Measurements from ENCODE around the gene PLCH1. TPM values are rescaled to one million over a fixed set of nuclear protein-coding genes. Genes with fewer than 3 reads are reported as not detected.

The PLCH1 gene
- total and polyA plus RNA-seq, 2 donors (not counting 1 experiment from before 2014, with no cell fraction given) = 0.27 TPM; not detected in 1

DNA sequence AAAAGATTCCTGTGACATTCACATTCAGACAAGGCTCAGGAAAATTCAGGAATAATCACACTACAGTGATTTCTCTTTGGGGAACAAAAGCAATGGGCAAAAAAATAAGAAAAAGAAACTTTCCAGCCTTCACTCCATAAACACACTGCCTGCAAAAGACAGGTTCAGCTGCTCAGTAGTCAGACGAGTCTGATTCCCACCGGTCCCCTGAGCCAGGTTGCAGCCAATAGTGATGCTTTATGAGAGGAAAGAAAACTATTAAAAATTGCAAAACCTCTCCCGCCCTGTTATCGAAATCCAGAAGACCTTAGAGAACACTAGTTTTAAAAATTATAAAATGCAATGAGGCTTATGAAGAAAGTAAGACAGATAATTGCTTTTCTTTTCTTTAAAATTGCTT lies 8.5 kb downstream of the PLCH1 start:
- DNase-seq = no peak
- Mint-ChIP-seq H3K4me1 (peaks cover 8% of the 10 kb centered on the region), H3K4me3 (no peak overlapping the region), H3K27ac (no peak overlapping the region), H3K9me3 (ENCODE audit: insufficient read depth) (no peaks in the 10 kb centered on the region), H3K27me3 (peaks cover 45% of the 10 kb centered on the region)
- POLR2A ChIA-PET = no interaction called here
- H3K9me3 ChIP-seq (ENCODE audit: control extremely low read depth in 1 of 3, control insufficient read depth in 2 of 3, insufficient read depth in 1 of 3, low read length in 2 of 3) = peaks cover 0 to under 1% (median 0%) of the 10 kb centered on the region in 3 donors
- H3K4me2 ChIP-seq (replicated peaks; ENCODE audit: low read depth, low read length, poor library complexity, severe bottlenecking) = no peak overlapping the region
- H3K79me2 ChIP-seq (ENCODE audit: control insufficient read depth, insufficient read depth, low read length) = no peaks in the 10 kb centered on the region
- intact Hi-C loops (cut with micrococcal nuclease) = no loop called here
- WGBS (ENCODE audit: insufficient coverage) = no CpG with 5 or more reads among the region's 4 CpGs
- H2AFZ ChIP-seq (ENCODE audit: insufficient read depth, low read depth, low read length, poor library complexity, severe bottlenecking) = no peak overlapping the region
- CTCF ChIA-PET = interaction anchor here (1.2 kb wide), 1 partner anchor 34 kb away, joined by 3 read pairs; no protein-coding TSS in a partner anchor
- no peaks in the 10 kb centered on the region for H3K36me3 ChIP-seq (replicated peaks in 1 of 2; ENCODE audit: control extremely low read depth in 1 of 2, control insufficient read depth in 1 of 2, extremely low read depth in 1 of 2, insufficient read depth in 2 of 2, low read length in 1 of 2)
- peaks cover 0 to 15% (median 4%) of the 10 kb centered on the region in 4 experiments for H3K27me3 ChIP-seq (replicated peaks in 1 of 4; ENCODE audit: control extremely low read depth in 1 of 4, control insufficient read depth in 3 of 4, insufficient read depth in 4 of 4, low read length in 3 of 4)
- no peak for ATAC-seq (ENCODE audit: low read depth)
- no peak overlapping the region for H3K9ac ChIP-seq (ENCODE audit: low read length)
- H3K27ac ChIP-seq (ENCODE audit: low read length in 2 of 2) = no peak overlapping the region
- no peaks in the 10 kb centered on the region for H4K20me1 ChIP-seq (ENCODE audit: control insufficient read depth, insufficient read depth, low read length, poor library complexity, severe bottlenecking)
- TF ChIP-seq CTCF (IDR thresholded peaks at IDR 0.05) = no peak
- TF ChIP-seq EZH2 (IDR thresholded peaks at IDR 0.05; ENCODE audit: borderline replicate concordance, insufficient read depth, low read depth, low read length, poor library complexity, severe bottlenecking) = no peak
- peaks cover 5 to 6% of the 10 kb centered on the region in 2 donors for H3K4me1 ChIP-seq (ENCODE audit: control insufficient read depth in 2 of 2, insufficient read depth in 2 of 2, low read length in 2 of 2)
- H3K4me3 ChIP-seq (ENCODE audit: control extremely low read depth in 1 of 5, extremely low read depth in 1 of 5, insufficient read depth in 1 of 5, low read depth in 2 of 5, low read length in 4 of 5) = no peak overlapping the region

GRCh38 chr3:155730843-155731242 lies 14.0 kb downstream of the PLCH1 start:
- Histone ChIP-seq H3K27me3 (replicated peaks in 1 of 4; ENCODE audit: control extremely low read depth in 1 of 4, control insufficient read depth in 3 of 4, insufficient read depth in 4 of 4, low read length in 3 of 4) (peaks cover 0 to 18% (median 3%) of the 10 kb centered on the region in 4 experiments), H3K4me2 (replicated peaks; ENCODE audit: low read depth, low read length, poor library complexity, severe bottlenecking) (no peak overlapping the region), H3K27ac (ENCODE audit: low read length in 2 of 2) (no peak overlapping the region), H3K36me3 (replicated peaks in 1 of 2; ENCODE audit: control extremely low read depth in 1 of 2, control insufficient read depth in 1 of 2, extremely low read depth in 1 of 2, insufficient read depth in 2 of 2, low read length in 1 of 2) (no peaks in the 10 kb centered on the region), H3K9ac (ENCODE audit: low read length) (no peak overlapping the region), H3K9me3 (ENCODE audit: control extremely low read depth in 1 of 3, control insufficient read depth in 2 of 3, insufficient read depth in 1 of 3, low read length in 2 of 3) (peaks cover 0 to 8% (median 0%) of the 10 kb centered on the region in 3 donors), H3K79me2 (ENCODE audit: control insufficient read depth, insufficient read depth, low read length) (no peaks in the 10 kb centered on the region), H2AFZ (ENCODE audit: insufficient read depth, low read depth, low read length, poor library complexity, severe bottlenecking) (no peak overlapping the region), H3K4me3 (ENCODE audit: control extremely low read depth in 1 of 5, extremely low read depth in 1 of 5, insufficient read depth in 1 of 5, low read depth in 2 of 5, low read length in 4 of 5) (no peak overlapping the region), H3K4me1 (ENCODE audit: control insufficient read depth in 2 of 2, insufficient read depth in 2 of 2, low read length in 2 of 2) (no peaks in the 10 kb centered on the region), H4K20me1 (ENCODE audit: control insufficient read depth, insufficient read depth, low read length, poor library complexity, severe bottlenecking) (no peaks in the 10 kb centered on the region)
- intact Hi-C loops (cut with micrococcal nuclease) = no loop called here
- CTCF ChIA-PET = no interaction called here
- WGBS (ENCODE audit: insufficient coverage) = 96% methylated on average over 2 of the region's 2 CpGs
- Mint-ChIP-seq H3K4me3 (no peak overlapping the region), H3K27me3 (peaks cover 24% of the 10 kb centered on the region), H3K27ac (no peak overlapping the region), H3K9me3 (ENCODE audit: insufficient read depth) (no peaks in the 10 kb centered on the region), H3K4me1 (no peaks in the 10 kb centered on the region)
- no peak for DNase-seq
- TF ChIP-seq EZH2 (IDR thresholded peaks at IDR 0.05; ENCODE audit: borderline replicate concordance, insufficient read depth, low read depth, low read length, poor library complexity, severe bottlenecking) (no peak), CTCF (IDR thresholded peaks at IDR 0.05) (no peak)
- ATAC-seq (ENCODE audit: low read depth) = no peak
- POLR2A ChIA-PET = no interaction called here

Data from B cell (primary cell).